Measurements from ENCODE around the gene OR13C8. TPM values are rescaled to one million over a fixed set of nuclear protein-coding genes. Genes with fewer than 3 reads are reported as not detected.

OR13C8 gene
- total and polyA plus RNA-seq, 2 donors from 2014 or later: not detected

- H3K9me3 ChIP-seq (ENCODE audit: control insufficient read depth in 2 of 3, insufficient read depth in 1 of 3, low read length in 3 of 3): no peaks in the 10 kb centered on the region
- H3K9ac ChIP-seq (ENCODE audit: low read length in 3 of 3): no peak overlapping the region
- H3K4me3 ChIP-seq (ENCODE audit: low read length in 3 of 3): no peak overlapping the region
- intact Hi-C loops (cut with DNase I): no loop called here
- DNase-seq: no peak
- no peaks in the 10 kb centered on the region for H3K27me3 ChIP-seq (ENCODE audit: control insufficient read depth, insufficient read depth, low read length)
- no peaks in the 10 kb centered on the region for H3K4me1 ChIP-seq (ENCODE audit: control insufficient read depth in 2 of 3, insufficient read depth in 2 of 3, low read depth in 1 of 3, low read length in 3 of 3)
- FAIRE-seq: no peak
- TF ChIP-seq, protein P1, sequence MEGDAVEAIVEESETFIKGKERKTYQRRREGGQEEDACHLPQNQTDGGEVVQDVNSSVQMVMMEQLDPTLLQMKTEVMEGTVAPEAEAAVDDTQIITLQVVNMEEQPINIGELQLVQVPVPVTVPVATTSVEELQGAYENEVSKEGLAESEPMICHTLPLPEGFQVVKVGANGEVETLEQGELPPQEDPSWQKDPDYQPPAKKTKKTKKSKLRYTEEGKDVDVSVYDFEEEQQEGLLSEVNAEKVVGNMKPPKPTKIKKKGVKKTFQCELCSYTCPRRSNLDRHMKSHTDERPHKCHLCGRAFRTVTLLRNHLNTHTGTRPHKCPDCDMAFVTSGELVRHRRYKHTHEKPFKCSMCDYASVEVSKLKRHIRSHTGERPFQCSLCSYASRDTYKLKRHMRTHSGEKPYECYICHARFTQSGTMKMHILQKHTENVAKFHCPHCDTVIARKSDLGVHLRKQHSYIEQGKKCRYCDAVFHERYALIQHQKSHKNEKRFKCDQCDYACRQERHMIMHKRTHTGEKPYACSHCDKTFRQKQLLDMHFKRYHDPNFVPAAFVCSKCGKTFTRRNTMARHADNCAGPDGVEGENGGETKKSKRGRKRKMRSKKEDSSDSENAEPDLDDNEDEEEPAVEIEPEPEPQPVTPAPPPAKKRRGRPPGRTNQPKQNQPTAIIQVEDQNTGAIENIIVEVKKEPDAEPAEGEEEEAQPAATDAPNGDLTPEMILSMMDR (IDR thresholded peaks at IDR 0.05; ENCODE audit: borderline replicate concordance, extremely low read depth, insufficient read depth): no peak
- H3K36me3 ChIP-seq (ENCODE audit: control insufficient read depth in 2 of 3, insufficient read depth in 3 of 3, low read length in 3 of 3): no peaks in the 10 kb centered on the region
- H3K27ac ChIP-seq (ENCODE audit: low read depth in 2 of 2, low read length in 2 of 2): no peak overlapping the region
Measured at GRCh38 chr9:104539275-104539674, 29.7 kb upstream of the OR13C8 start.

GRCh38 chr9:104544644-104545043 is 24.3 kb upstream of the OR13C8 start:
- H3K27ac ChIP-seq (ENCODE audit: low read depth in 2 of 2, low read length in 2 of 2): no peak overlapping the region
- DNase-seq (no peak), FAIRE-seq (no peak)
- H3K4me3 ChIP-seq (ENCODE audit: low read length in 3 of 3): no peak overlapping the region
- intact Hi-C loops (cut with DNase I): no loop called here
- no peaks in the 10 kb centered on the region for H3K4me1 ChIP-seq (ENCODE audit: control insufficient read depth in 2 of 3, insufficient read depth in 2 of 3, low read depth in 1 of 3, low read length in 3 of 3)
- H3K36me3 ChIP-seq (ENCODE audit: control insufficient read depth in 2 of 3, insufficient read depth in 3 of 3, low read length in 3 of 3): no peaks in the 10 kb centered on the region
- H3K27me3 ChIP-seq (ENCODE audit: control insufficient read depth, insufficient read depth, low read length): no peaks in the 10 kb centered on the region
- no peak overlapping the region for H3K9ac ChIP-seq (ENCODE audit: low read length in 3 of 3)
- H3K9me3 ChIP-seq (ENCODE audit: control insufficient read depth in 2 of 3, insufficient read depth in 1 of 3, low read length in 3 of 3): no peaks in the 10 kb centered on the region
- TF ChIP-seq, protein P1 (IDR thresholded peaks at IDR 0.05; ENCODE audit: borderline replicate concordance, extremely low read depth, insufficient read depth): no peak

DNA sequence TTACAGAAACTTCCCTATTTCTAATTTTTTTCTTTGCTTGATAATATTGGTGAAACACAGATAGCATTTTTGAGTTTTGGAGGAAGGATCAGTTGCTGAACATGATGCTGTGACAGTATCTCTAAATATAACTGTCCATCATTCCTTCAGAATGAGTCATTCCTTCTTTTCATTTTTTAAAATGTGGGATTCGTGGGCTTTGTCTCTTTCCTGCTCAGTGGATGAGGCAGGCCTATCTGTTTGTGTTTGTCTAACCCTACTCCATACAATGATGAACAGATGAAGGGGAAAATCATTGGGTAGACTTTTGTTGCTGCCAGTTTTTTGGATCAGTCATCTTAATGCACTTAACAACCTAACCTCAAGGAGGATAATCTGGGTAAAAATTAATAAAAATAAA is 15.7 kb upstream of the OR13C8 start:
- Histone ChIP-seq H3K9me3 (ENCODE audit: control insufficient read depth in 2 of 3, insufficient read depth in 1 of 3, low read length in 3 of 3) (peaks cover 0 to 3% (median 0%) of the 10 kb centered on the region in 3 donors), H3K4me3 (ENCODE audit: low read length in 3 of 3) (no peak overlapping the region), H3K9ac (ENCODE audit: low read length in 3 of 3) (no peak overlapping the region), H3K36me3 (ENCODE audit: control insufficient read depth in 2 of 3, insufficient read depth in 3 of 3, low read length in 3 of 3) (no peaks in the 10 kb centered on the region), H3K4me1 (ENCODE audit: control insufficient read depth in 2 of 3, insufficient read depth in 2 of 3, low read depth in 1 of 3, low read length in 3 of 3) (no peaks in the 10 kb centered on the region), H3K27ac (ENCODE audit: low read depth in 2 of 2, low read length in 2 of 2) (no peak overlapping the region), H3K27me3 (ENCODE audit: control insufficient read depth, insufficient read depth, low read length) (no peaks in the 10 kb centered on the region)
- no peak for FAIRE-seq
- TF ChIP-seq, protein P1 (IDR thresholded peaks at IDR 0.05; ENCODE audit: borderline replicate concordance, extremely low read depth, insufficient read depth): no peak
- intact Hi-C loops (cut with DNase I): no loop called here
- no peak for DNase-seq

- TF ChIP-seq, protein P1 (IDR thresholded peaks at IDR 0.05; ENCODE audit: borderline replicate concordance, extremely low read depth, insufficient read depth): no peak
- no peak overlapping the region for H3K9ac ChIP-seq (ENCODE audit: low read length in 3 of 3)
- H3K36me3 ChIP-seq (ENCODE audit: control insufficient read depth in 2 of 3, insufficient read depth in 3 of 3, low read length in 3 of 3): no peaks in the 10 kb centered on the region
- no peaks in the 10 kb centered on the region for H3K4me1 ChIP-seq (ENCODE audit: control insufficient read depth in 2 of 3, insufficient read depth in 2 of 3, low read depth in 1 of 3, low read length in 3 of 3)
- intact Hi-C loops (cut with DNase I): no loop called here
- no peak overlapping the region for H3K27ac ChIP-seq (ENCODE audit: low read depth in 2 of 2, low read length in 2 of 2)
- H3K4me3 ChIP-seq (ENCODE audit: low read length in 3 of 3): no peak overlapping the region
- no peaks in the 10 kb centered on the region for H3K27me3 ChIP-seq (ENCODE audit: control insufficient read depth, insufficient read depth, low read length)
- no peak for FAIRE-seq
- peaks cover 0 to 3% (median 0%) of the 10 kb centered on the region in 3 donors for H3K9me3 ChIP-seq (ENCODE audit: control insufficient read depth in 2 of 3, insufficient read depth in 1 of 3, low read length in 3 of 3)
- no peak for DNase-seq
Measured at GRCh38 chr9:104555521-104555920, 13.4 kb upstream of the OR13C8 start.

Data from kidney (tissue), 14 donors.